ENCODE data around the gene RAB3B. TPM values are rescaled to one million over a fixed set of nuclear protein-coding genes. Genes with fewer than 3 reads are reported as not detected.

RAB3B gene
- total and polyA plus RNA-seq, 9 of the 15 experiments (the other 6 are each of a cell fraction or from before 2014, with no cell fraction given): 0.07 to 0.47 (median 0.27) TPM

- TF ChIP-seq ILF3 (IDR thresholded peaks at IDR 0.05; ENCODE audit: borderline replicate concordance) (0 out of 2 replicates have a peak, but pooled peaks have one; percentile 61), JUN (IDR thresholded peaks at IDR 0.05; ENCODE audit: borderline replicate concordance, low read depth, low read length) (peak; percentile 17; the same call in 1 of the 2 replicates), JUN (CRISPR knock-in tag; IDR thresholded peaks at IDR 0.05; ENCODE audit: borderline replicate concordance) (peak; percentile 75), HNRNPUL1 (IDR thresholded peaks at IDR 0.05; ENCODE audit: low read length) (no peak), ELF4 (CRISPR knock-in tag; IDR thresholded peaks at IDR 0.05) (no peak), CBX2 (IDR thresholded peaks at IDR 0.05; ENCODE audit: insufficient read depth, low read length, poor library complexity, severe bottlenecking) (no peak), ZNF511 (CRISPR knock-in tag; IDR thresholded peaks at IDR 0.05) (0 out of 2 replicates have a peak, but pooled peaks have one; percentile 63), PPARD (CRISPR knock-in tag; IDR thresholded peaks at IDR 0.05) (no peak), NFYB (IDR thresholded peaks at IDR 0.05; ENCODE audit: extremely low read depth, insufficient read length) (peak; percentile 90), SRF (CRISPR knock-in tag; IDR thresholded peaks at IDR 0.05) (no peak), TFAP4 (CRISPR knock-in tag; IDR thresholded peaks at IDR 0.05; ENCODE audit: borderline replicate concordance) (peak; percentile 78), RB1 (IDR thresholded peaks at IDR 0.05; ENCODE audit: low read depth) (peak; percentile 75), RHOXF2B (CRISPR knock-in tag; conservative IDR thresholded peaks at IDR 0.05) (no peak), NFXL1 (CRISPR knock-in tag; IDR thresholded peaks at IDR 0.05) (no peak), ZNF586 (CRISPR knock-in tag; conservative IDR thresholded peaks at IDR 0.05) (no peak), CREB5 (CRISPR knock-in tag; IDR thresholded peaks at IDR 0.05) (no peak), BCL6 (CRISPR knock-in tag; IDR thresholded peaks at IDR 0.05) (peak; percentile 28; the same call in 1 of the 2 replicates), ZNF830 (CRISPR knock-in tag; IDR thresholded peaks at IDR 0.05) (0 out of 2 replicates have a peak, but pooled peaks have one; percentile 65), FOXP1 (CRISPR knock-in tag; IDR thresholded peaks at IDR 0.05) (peak; percentile 74; the same call in 1 of the 2 replicates), EP400 (IDR thresholded peaks at IDR 0.05) (peak; percentile 98), HDAC2 (IDR thresholded peaks at IDR 0.05) (peak; percentile 13; the same call in 1 of the 2 replicates), JUND (IDR thresholded peaks at IDR 0.05; ENCODE audit: borderline replicate concordance, low read depth, low read length) (peak; percentile 69), JUND (tag; IDR thresholded peaks at IDR 0.05; ENCODE audit: borderline replicate concordance, low read depth, low read length) (peak; percentile 64; the same call in 2 of the 3 replicates), FOXA1 (IDR thresholded peaks at IDR 0.05; ENCODE audit: borderline replicate concordance) (no peak), FOXJ2 (tag; IDR thresholded peaks at IDR 0.05) (peak; percentile 71; the same call in 1 of the 2 replicates), TOE1 (IDR thresholded peaks at IDR 0.05; ENCODE audit: borderline replicate concordance) (no peak; the same call in 1 of the 2 replicates), TOE1 (CRISPR knock-in tag; IDR thresholded peaks at IDR 0.05; ENCODE audit: borderline replicate concordance, low read depth) (0 out of 2 replicates have a peak, but pooled peaks have one; percentile 78), ELF2 (CRISPR knock-in tag; IDR thresholded peaks at IDR 0.05) (peak; percentile 62; the same call in 1 of the 2 replicates)
These were observed 111.7 kb downstream of the RAB3B start, which contains the start of gene NRDC (continued) for GRCh38 chr1:51878616-51879336.
